ENCODE results near the gene RELB. TPM values are rescaled to one million over a fixed set of nuclear protein-coding genes. Genes with fewer than 3 reads are reported as not detected.

Gene RELB
- total and polyA plus RNA-seq, 2 of the 4 experiments (the other 2 are of a cell fraction), result 5.0 to 17.2 TPM

DNA sequence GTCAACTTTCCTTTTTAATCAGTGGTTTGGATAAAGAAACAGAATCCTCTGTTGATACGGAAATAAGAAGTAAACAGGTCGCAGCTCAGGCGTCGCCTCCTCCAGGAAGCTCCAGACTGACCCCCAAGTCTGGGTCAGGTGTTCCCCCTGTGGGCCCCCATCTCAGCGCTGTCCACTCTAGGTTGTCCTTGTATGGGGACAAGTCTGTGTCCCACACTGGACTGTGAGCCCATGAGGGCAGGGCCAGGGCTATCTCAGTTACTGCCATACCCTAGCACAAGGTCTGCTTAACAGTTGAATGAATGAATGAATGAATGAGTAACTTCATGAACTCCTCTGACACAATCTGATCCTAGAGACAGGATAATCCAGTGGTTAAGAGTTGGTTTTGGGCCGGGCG, 45.1 kb downstream of the RELB start:
- H3K4ac ChIP-seq (ENCODE audit: low read depth, low read length), result no peak overlapping the region
- in situ Hi-C loops (cut with MboI; ENCODE audit: low sequenced_read_pairs), result no loop called here
- H3K27ac ChIP-seq (ENCODE audit: insufficient read depth, low read length), result no peak overlapping the region
- H2BK120ac ChIP-seq (ENCODE audit: low read depth, low read length), result no peak overlapping the region
- no peak overlapping the region for H2BK15ac ChIP-seq (ENCODE audit: low read depth, low read length)
- H3K4me1 ChIP-seq (ENCODE audit: control insufficient read depth, insufficient read depth, low read length), result peaks cover 2% of the 10 kb centered on the region; the same call in 1 of the 2 replicates
- H3K14ac ChIP-seq (replicated peaks; ENCODE audit: low read depth, low read length), result no peak overlapping the region
- no peak for ATAC-seq (ENCODE audit: low read depth)
- ChIA-PET POLR2A (ENCODE audit: unreplicated experiment) (no interaction called here), CTCF (interaction anchor here (1.5 kb wide), 1 partner anchor 13 kb away, joined by 5 read pairs; no protein-coding TSS in a partner anchor)
- no peak overlapping the region for H3K18ac ChIP-seq (ENCODE audit: low read depth, low read length)
- no peak overlapping the region for H2AK5ac ChIP-seq (ENCODE audit: low read depth, low read length)
- no peak overlapping the region for H4K8ac ChIP-seq (ENCODE audit: low read depth in 2 of 2, low read length in 2 of 2)
- no peaks in the 10 kb centered on the region for H3K9me3 ChIP-seq (ENCODE audit: control insufficient read depth, insufficient read depth, low read length)
- peaks cover 83% of the 10 kb centered on the region for H4K20me1 ChIP-seq (ENCODE audit: insufficient read depth, low read length)
- no peak for DNase-seq
- no peak overlapping the region for H4K5ac ChIP-seq (ENCODE audit: low read depth, low read length)
- intact Hi-C loops (cut with micrococcal nuclease), result no loop called here
- H2BK20ac ChIP-seq (ENCODE audit: low read depth, low read length), result no peak overlapping the region
- H3K9me1 ChIP-seq (ENCODE audit: insufficient read depth, low read length), result peaks cover 18% of the 10 kb centered on the region; the same call in 1 of the 2 replicates
- H3K4me2 ChIP-seq (ENCODE audit: low read depth, low read length), result no peak overlapping the region
- TF ChIP-seq, protein P1, sequence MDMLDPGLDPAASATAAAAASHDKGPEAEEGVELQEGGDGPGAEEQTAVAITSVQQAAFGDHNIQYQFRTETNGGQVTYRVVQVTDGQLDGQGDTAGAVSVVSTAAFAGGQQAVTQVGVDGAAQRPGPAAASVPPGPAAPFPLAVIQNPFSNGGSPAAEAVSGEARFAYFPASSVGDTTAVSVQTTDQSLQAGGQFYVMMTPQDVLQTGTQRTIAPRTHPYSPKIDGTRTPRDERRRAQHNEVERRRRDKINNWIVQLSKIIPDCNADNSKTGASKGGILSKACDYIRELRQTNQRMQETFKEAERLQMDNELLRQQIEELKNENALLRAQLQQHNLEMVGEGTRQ (IDR thresholded peaks at IDR 0.05; ENCODE audit: low read depth, low read length), result no peak
- no peak for TF ChIP-seq SMC3 (IDR thresholded peaks at IDR 0.05; ENCODE audit: low read depth, low read length)
- no peak for TF ChIP-seq RCOR1 (IDR thresholded peaks at IDR 0.05; ENCODE audit: insufficient replicate concordance, low read length)
- TF ChIP-seq ELK1 (IDR thresholded peaks at IDR 0.05; ENCODE audit: borderline replicate concordance, low read depth, low read length), result no peak
- no peak for TF ChIP-seq RAD21 (IDR thresholded peaks at IDR 0.05; ENCODE audit: low read length)
- TF ChIP-seq RFX5 (IDR thresholded peaks at IDR 0.05; ENCODE audit: low read depth, low read length), result no peak
- TF ChIP-seq MAZ (IDR thresholded peaks at IDR 0.05; ENCODE audit: borderline replicate concordance, low read depth, low read length), result no peak
- TF ChIP-seq FOS (IDR thresholded peaks at IDR 0.05; ENCODE audit: low read depth, low read length), result no peak
- no peak for TF ChIP-seq CEBPB (IDR thresholded peaks at IDR 0.05; ENCODE audit: low read depth, low read length)
- TF ChIP-seq POLR2A (IDR thresholded peaks at IDR 0.05; ENCODE audit: low read depth, low read length), result no peak
- TF ChIP-seq MXI1 (IDR thresholded peaks at IDR 0.05; ENCODE audit: borderline replicate concordance, low read depth, low read length), result no peak
- TF ChIP-seq CHD1 (IDR thresholded peaks at IDR 0.05; ENCODE audit: low read depth, low read length), result no peak
- TF ChIP-seq CTCF (conservative IDR thresholded peaks at IDR 0.05; ENCODE audit: low read depth, low read length), result no peak
- TF ChIP-seq NFE2L2 (IDR thresholded peaks at IDR 0.05; ENCODE audit: low read depth, low read length), result no peak
- TF ChIP-seq MAFK (IDR thresholded peaks at IDR 0.05; ENCODE audit: low read depth, low read length), result no peak
- TF ChIP-seq BHLHE40 (IDR thresholded peaks at IDR 0.05; ENCODE audit: low read depth, low read length), result no peak
- H2AFZ ChIP-seq (replicated peaks; ENCODE audit: low read length, poor library complexity), result no peak overlapping the region
- peaks cover 40% of the 10 kb centered on the region for H3K36me3 ChIP-seq (ENCODE audit: control insufficient read depth, insufficient read depth, low read length)
- H3K23ac ChIP-seq (ENCODE audit: low read depth, low read length), result no peak overlapping the region
- 100% methylated on average over 3 of the region's 7 CpGs; no CpG with 5 or more reads in 1 of the 2 experiments for WGBS, 2 experiments (ENCODE audit: extremely low coverage in 2 of 2, insufficient read length in 1 of 2)
- H3K9ac ChIP-seq (ENCODE audit: low read depth, low read length), result no peak overlapping the region
- no TSS peak for BruUV-seq (replicated peaks)
- H3K27me3 ChIP-seq (ENCODE audit: control insufficient read depth, insufficient read depth, low read length), result no peaks in the 10 kb centered on the region
- H3K79me1 ChIP-seq (ENCODE audit: low read depth in 1 of 2, low read length in 2 of 2), result peaks cover 43 to 68% of the 10 kb centered on the region in 2 experiments
- no peak overlapping the region for H4K91ac ChIP-seq (ENCODE audit: insufficient read depth, low read depth, low read length)
- H2AK9ac ChIP-seq (replicated peaks; ENCODE audit: low read depth, low read length, poor library complexity), result no peak overlapping the region
- no peak overlapping the region for H2BK5ac ChIP-seq (ENCODE audit: low read depth, low read length, poor library complexity, severe bottlenecking)
- dilution Hi-C loops (cut with HindIII; ENCODE audit: low sequenced_read_pairs, unreplicated experiment), result no loop called here
- no peak overlapping the region for H3K4me3 ChIP-seq (ENCODE audit: insufficient read depth, low read depth, low read length)
- no peak overlapping the region for H3K56ac ChIP-seq (ENCODE audit: extremely low read depth, insufficient read depth, low read length)

Measured in IMR-90 (cell line).